ENCODE measurements around the gene DCBLD2.

The DCBLD2 gene

GRCh38 chr3:98788651-98789050 is 112.8 kb downstream of the DCBLD2 start:
- DNase-seq: no peak

- DNase-seq: no peak
These were observed 114.3 kb downstream of the DCBLD2 start for GRCh38 chr3:98787181-98787580.

GRCh38 chr3:98786364-98787006 is 115.0 kb downstream of the DCBLD2 start:
- DNase-seq: no peak

GRCh38 chr3:98784666-98785600 is 116.6 kb downstream of the DCBLD2 start:
- DNase-seq: no peak

- DNase-seq: no peak
These were observed 117.5 kb downstream of the DCBLD2 start for GRCh38 chr3:98784042-98784441.

- no peak for DNase-seq
These were observed 118.5 kb downstream of the DCBLD2 start for GRCh38 chr3:98782824-98783500.

- no peak for DNase-seq
These were observed 121.2 kb downstream of the DCBLD2 start for GRCh38 chr3:98780343-98780742.

GRCh38 chr3:98779541-98780335 is 121.8 kb downstream of the DCBLD2 start:
- no peak for DNase-seq

- DNase-seq: no peak
These were observed 122.6 kb downstream of the DCBLD2 start for GRCh38 chr3:98778852-98779413.

- no peak for DNase-seq
These were observed 123.1 kb downstream of the DCBLD2 start for GRCh38 chr3:98778383-98778782.

- DNase-seq: no peak
These were observed 123.7 kb downstream of the DCBLD2 start for GRCh38 chr3:98777801-98778220.

- DNase-seq: no peak
These were observed 124.2 kb downstream of the DCBLD2 start for GRCh38 chr3:98777286-98777685.

GRCh38 chr3:98776140-98776493 is 125.4 kb downstream of the DCBLD2 start:
- no peak for DNase-seq

GRCh38 chr3:98775459-98776139 is 125.9 kb downstream of the DCBLD2 start:
- no peak for DNase-seq

- DNase-seq: no peak
These were observed 129.5 kb downstream of the DCBLD2 start for GRCh38 chr3:98772022-98772421.

- DNase-seq: no peak
These were observed 131.0 kb downstream of the DCBLD2 start for GRCh38 chr3:98770261-98771039.

- DNase-seq: no peak
These were observed 132.0 kb downstream of the DCBLD2 start for GRCh38 chr3:98769448-98769847.

- no peak for DNase-seq
These were observed 132.5 kb downstream of the DCBLD2 start for GRCh38 chr3:98768961-98769360.

GRCh38 chr3:98766924-98767323 is 134.6 kb downstream of the DCBLD2 start:
- DNase-seq: no peak

GRCh38 chr3:98765721-98766120 is 135.8 kb downstream of the DCBLD2 start:
- DNase-seq: no peak

GRCh38 chr3:98764472-98764884 is 137.0 kb downstream of the DCBLD2 start:
- DNase-seq: no peak

Data from stimulated activated CD4-positive, alpha-beta T cell treated with anti-CD3 and anti-CD28 coated beads, Interleukin-12 subunit alpha, Interleukin-12 subunit beta, amount 100 ng/mL, for 4 hours (primary cell).